H1 (cell line): ENCODE measurements around the gene HBM. TPM values are rescaled to one million over a fixed set of nuclear protein-coding genes. Genes with fewer than 3 reads are reported as not detected.

ENCODE experiments used
- ASH2L ChIP-seq: fragments of 200-600, 300-600 bp; sonication (generic); IDR thresholded peaks from one replicate; pipeline ENCODE4 v1.7.1; 2017; ENCODE audit warnings: low read length
- CREB1 ChIP-seq: IDR thresholded peaks from 2 replicates; pipeline ENCODE4 v1.6.1; 2012; ENCODE audit warnings: inconsistent platforms
- NANOG ChIP-seq: IDR thresholded peaks from 2 replicates; pipeline ENCODE4 v1.6.1; 2011; ENCODE audit warnings: low read length, low read depth, mild to moderate bottlenecking, inconsistent platforms; ENCODE audit not compliant: insufficient read depth, poor library complexity, severe bottlenecking
- SAP30 ChIP-seq: fragments of 300-600 bp; sonication (generic); IDR thresholded peaks from 2 replicates; pipeline ENCODE4 v1.7.1; 2012; ENCODE audit warnings: low read length, moderate library complexity, mild to moderate bottlenecking, inconsistent platforms; ENCODE audit not compliant: insufficient read depth, insufficient replicate concordance
- polyA plus RNA-seq, 7 experiments: library from polyadenylated mRNA; depleted of rRNA in 3 of 7; stranded (reverse) in 5 of 7; unstranded in 2 of 7; fragments of >200 nt in 5 of 7; fragments of 200-250 nt in 2 of 7; gene quantifications; 1 replicate in 5 of 7; 2 replicates in 1 of 7; 4 replicates in 1 of 7; pipeline versions ENCODE4 v1.2.1 to v1.2.3, GENCODE V29; 2011 to 2013; ENCODE audit warnings: missing spikeins in 2 of 7, mixed read lengths in 2 of 7
- total RNA-seq: library from RNA; stranded (reverse); fragmentation: NEBNext Ultra II Directional; extraction: Animal tissue kit (Norgen Biotek cat#: 25700); gene quantifications from 2 replicates; pipeline ENCODE4 v1.2.1, GENCODE V29; 2021
- TF ChIP-seq, protein P1 (sequence below): IDR thresholded peaks from 2 replicates; pipeline ENCODE4 v1.6.1; 2011; ENCODE audit warnings: low read depth, mild to moderate bottlenecking, low read length; ENCODE audit not compliant: insufficient read depth

HBM gene
- total and polyA plus RNA-seq, 2 of the 8 experiments (the other 6 are each of a cell fraction or from before 2014, with no cell fraction given) = 0.88 TPM; not detected in 1

DNA sequence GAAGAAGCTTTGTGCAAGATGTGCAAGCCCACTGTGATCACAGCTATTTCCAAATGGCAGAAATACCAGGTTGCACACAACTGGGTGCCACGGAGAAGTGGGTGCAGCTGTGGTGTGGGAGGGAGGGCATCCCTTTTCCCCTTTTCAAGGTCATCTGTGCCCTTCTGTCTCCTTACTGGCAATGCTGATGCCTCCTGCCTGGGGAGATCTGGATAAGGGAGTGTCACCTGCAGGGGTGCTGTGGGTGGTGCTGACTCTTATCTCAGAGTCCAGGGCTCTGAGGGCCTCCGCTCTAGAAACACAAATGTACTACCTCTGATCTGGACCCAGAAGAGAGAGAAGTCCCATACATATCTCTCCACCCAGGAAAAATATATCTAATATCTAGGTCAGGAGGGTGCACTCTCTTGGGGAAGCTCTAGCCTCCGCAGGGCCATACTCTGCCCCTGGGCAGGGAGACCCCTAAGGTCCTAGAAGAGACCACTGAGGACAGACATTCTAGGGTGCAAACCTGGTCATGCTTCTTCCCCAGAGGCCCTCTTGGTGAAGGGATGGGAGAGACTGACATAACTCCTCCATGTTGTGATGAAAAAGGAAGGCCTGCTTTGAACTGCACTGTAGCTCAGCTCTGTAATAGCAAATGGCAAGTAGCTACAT lies 45.8 kb upstream of the HBM start (continued):
- TF ChIP-seq SAP30 = no peak
- TF ChIP-seq, protein P1, sequence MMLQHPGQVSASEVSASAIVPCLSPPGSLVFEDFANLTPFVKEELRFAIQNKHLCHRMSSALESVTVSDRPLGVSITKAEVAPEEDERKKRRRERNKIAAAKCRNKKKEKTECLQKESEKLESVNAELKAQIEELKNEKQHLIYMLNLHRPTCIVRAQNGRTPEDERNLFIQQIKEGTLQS = no peak
- no peak for TF ChIP-seq CREB1
- no peak for TF ChIP-seq NANOG
- no peak for TF ChIP-seq ASH2L
